ENCODE measurements around the gene CXCL17. TPM values are rescaled to one million over a fixed set of nuclear protein-coding genes. Genes with fewer than 3 reads are reported as not detected.

The CXCL17 gene
- total RNA-seq, 2 donors from 2014 or later: not detected

DNA sequence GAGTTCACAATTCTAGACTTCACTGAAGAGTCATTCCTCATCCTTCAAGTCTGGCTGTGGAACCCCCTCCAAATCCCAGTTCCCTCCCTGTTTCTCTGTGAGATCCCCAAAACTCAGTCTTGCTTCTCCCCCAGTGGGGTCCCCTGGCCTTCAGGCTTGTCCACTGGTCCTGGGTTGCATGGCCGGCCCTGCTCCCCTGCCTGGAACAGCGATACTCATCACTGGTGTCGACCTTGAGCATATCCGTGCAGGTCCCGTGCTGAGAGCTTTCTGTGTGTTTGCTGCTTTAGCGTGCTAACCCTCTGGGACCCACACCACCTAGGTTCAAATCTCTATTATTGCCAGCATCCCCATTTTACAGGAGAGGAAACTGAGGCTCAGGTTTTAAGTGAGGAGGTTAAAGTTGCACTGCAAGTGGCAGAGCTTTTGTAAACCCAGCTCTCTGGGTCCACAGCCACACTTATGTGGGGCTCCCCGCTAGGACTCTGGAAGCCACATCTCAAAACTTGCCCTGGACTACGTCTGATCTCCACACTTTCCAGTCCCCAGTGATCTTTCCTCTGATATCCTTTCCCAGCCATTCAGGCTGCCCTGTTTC lies 31.1 kb downstream of the CXCL17 start:
- no peak overlapping the region for H3K4me3 Mint-ChIP-seq

DNA sequence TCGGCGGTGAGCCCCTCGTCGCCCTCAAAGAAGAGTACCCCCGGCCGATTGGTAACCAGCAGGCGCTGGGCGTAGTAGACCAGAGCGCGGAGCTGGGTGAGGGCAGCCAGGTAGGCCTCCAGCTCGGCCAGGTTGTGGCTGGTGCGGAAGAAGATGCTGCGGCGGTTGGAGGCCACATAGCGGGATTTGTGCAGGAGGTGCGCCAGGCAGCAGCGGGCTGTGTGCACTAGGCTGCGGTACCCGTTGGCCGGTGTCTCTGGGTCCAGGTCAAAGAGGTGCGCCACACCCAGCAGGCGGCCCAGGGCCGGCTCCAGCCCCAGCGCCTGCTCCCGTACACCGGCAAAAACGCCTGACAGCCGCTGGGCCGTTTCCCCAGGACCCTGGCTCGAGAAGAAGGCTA lies 32.4 kb downstream of the CXCL17 start:
- ATAC-seq (replicated peaks in 1 of 2) (no peak), DNase-seq (no peak)
- H3K9me3 Mint-ChIP-seq: no peaks in the 10 kb centered on the region
- H3K4me1 Mint-ChIP-seq (ENCODE audit: low read depth): no peaks in the 10 kb centered on the region
- no peak overlapping the region for H3K27ac Mint-ChIP-seq
- no peak overlapping the region for H3K4me3 Mint-ChIP-seq
- H3K27me3 Mint-ChIP-seq (ENCODE audit: low read depth): no peaks in the 10 kb centered on the region
- peaks cover 2 to 3% of the 10 kb centered on the region in 2 donors for H3K36me3 Mint-ChIP-seq (ENCODE audit: insufficient read depth in 2 of 2)

More for the DNA sequence above, 31.1 kb downstream of the CXCL17 start:
- no peak overlapping the region for H3K27ac Mint-ChIP-seq
- no peak for ATAC-seq (replicated peaks in 1 of 2)
- H3K27me3 Mint-ChIP-seq (ENCODE audit: low read depth): no peaks in the 10 kb centered on the region
- H3K4me1 Mint-ChIP-seq (ENCODE audit: low read depth): no peaks in the 10 kb centered on the region
- no peak for DNase-seq
- peaks cover 2 to 3% of the 10 kb centered on the region in 2 donors for H3K36me3 Mint-ChIP-seq (ENCODE audit: insufficient read depth in 2 of 2)
- no peaks in the 10 kb centered on the region for H3K9me3 Mint-ChIP-seq

DNA sequence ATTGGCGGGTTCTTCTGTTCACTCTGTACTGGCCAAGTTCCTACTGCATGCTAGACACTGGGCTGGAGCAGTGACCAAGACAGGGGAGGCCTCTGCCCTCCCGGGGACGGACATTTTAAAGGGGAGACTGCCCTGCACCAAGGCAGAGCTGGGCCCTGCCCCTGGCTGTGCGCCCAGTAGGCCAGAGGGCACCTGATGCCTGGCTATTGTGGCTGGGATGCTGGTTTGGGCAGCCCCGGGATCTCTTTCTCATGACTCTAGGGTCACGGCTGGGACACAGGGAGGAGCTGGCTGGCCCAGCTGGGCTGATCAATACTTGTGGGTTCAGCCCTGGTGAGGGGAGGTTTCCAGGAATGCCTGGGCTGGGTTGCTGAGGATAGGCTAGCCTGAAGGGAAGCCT lies 33.3 kb downstream of the CXCL17 start:
- Mint-ChIP-seq H3K4me3 (no peak overlapping the region), H3K27ac (no peak overlapping the region), H3K36me3 (ENCODE audit: insufficient read depth in 2 of 2) (peaks cover 0 to 3% of the 10 kb centered on the region in 2 donors), H3K4me1 (ENCODE audit: low read depth) (no peaks in the 10 kb centered on the region), H3K9me3 (no peaks in the 10 kb centered on the region), H3K27me3 (ENCODE audit: low read depth) (no peaks in the 10 kb centered on the region)
- ATAC-seq (replicated peaks in 1 of 2): no peak
- no peak for DNase-seq

DNA sequence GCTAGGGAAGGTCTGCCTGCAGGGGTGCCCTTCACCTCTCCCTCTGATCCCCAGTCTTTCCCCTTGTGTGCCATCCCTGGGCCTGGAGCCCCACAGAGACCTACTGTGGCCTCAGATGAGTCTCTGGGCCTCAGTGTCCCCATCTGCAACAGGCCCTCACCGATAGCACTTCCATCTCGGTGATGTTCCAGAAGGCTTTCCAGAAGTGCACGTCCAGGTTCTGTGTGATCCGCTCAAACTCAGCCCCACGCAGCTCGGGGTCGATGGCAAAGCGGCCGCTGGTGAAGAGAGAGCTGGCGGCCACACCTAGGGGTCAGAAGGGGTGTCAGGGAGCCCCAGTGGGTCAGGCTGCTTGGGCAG lies 35.0 kb downstream of the CXCL17 start:
- no peaks in the 10 kb centered on the region for H3K9me3 Mint-ChIP-seq
- ATAC-seq (replicated peaks in 1 of 2): no peak
- H3K36me3 Mint-ChIP-seq (ENCODE audit: insufficient read depth in 2 of 2): peaks cover 3% of the 10 kb centered on the region in 2 donors
- no peak overlapping the region for H3K27ac Mint-ChIP-seq
- no peaks in the 10 kb centered on the region for H3K4me1 Mint-ChIP-seq (ENCODE audit: low read depth)
- no peak for DNase-seq
- H3K4me3 Mint-ChIP-seq: no peak overlapping the region
- H3K27me3 Mint-ChIP-seq (ENCODE audit: low read depth): no peaks in the 10 kb centered on the region

DNA sequence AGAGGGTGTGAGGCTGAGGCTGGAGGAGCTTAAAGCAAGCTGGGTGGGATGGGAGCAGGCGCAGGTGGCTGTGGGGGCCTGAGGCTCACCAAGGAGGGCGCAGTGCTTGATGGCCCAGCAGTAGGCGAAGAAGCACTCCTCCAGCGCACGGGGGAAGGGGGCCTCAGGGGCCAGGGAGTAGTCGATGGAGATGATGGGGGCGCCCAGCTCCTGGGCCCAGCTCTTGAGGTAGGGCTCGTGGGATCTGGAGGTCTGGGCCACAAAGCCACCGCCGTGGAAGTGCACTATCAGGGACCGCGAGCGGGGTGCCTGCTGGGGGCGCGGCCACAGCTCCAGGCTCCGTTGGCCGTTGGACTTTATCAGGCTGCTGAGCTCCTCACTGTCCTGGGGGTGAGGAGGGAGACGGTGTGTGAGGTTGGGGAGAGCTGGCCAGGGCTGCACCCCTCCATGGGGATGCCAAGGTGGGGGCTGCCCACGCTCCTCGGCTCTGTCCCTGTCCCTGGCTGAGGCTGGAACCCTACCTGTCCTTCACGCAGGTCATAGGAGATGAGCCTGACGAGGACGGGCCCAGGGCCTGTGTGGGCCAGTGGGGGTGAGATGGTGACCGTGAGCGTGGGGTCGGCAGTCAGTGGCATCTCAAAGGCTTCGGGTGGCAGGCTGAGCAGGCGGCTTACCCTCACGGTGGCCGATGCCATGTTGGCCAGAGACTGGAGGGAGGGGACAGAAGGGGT lies 35.5 kb downstream of the CXCL17 start:
- H3K27ac Mint-ChIP-seq: no peak overlapping the region
- H3K9me3 Mint-ChIP-seq: no peaks in the 10 kb centered on the region
- peaks cover 3 to 6% of the 10 kb centered on the region in 2 donors for H3K36me3 Mint-ChIP-seq (ENCODE audit: insufficient read depth in 2 of 2)
- H3K4me1 Mint-ChIP-seq (ENCODE audit: low read depth): peaks cover 2% of the 10 kb centered on the region
- H3K27me3 Mint-ChIP-seq (ENCODE audit: low read depth): no peaks in the 10 kb centered on the region
- ATAC-seq (replicated peaks in 1 of 2) (peak in 1 of 2 donors; percentile 15), DNase-seq (no peak)
- H3K4me3 Mint-ChIP-seq: no peak overlapping the region

DNA sequence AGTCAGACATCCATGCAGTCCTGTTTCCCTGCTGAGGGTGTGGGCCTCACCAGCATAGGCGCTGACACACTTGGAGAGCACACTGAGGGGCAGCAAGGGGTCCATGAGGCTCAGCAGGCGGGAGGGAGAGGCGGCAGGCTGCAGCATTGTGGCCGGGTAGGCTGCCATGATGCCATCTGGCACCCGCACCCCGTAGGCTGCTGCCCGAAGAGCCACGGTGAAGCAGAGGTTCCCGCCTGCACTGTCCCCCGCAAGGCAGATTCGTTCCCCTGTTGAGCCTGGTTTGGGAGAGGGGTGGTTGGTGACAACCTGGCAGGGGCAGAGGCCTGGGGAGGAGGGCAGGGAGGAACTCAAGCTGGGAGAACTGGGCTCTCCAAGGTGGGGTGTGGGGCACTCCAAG lies 36.6 kb downstream of the CXCL17 start:
- H3K4me3 Mint-ChIP-seq: no peak overlapping the region
- no peak overlapping the region for H3K27ac Mint-ChIP-seq
- peaks cover 3 to 6% of the 10 kb centered on the region in 2 donors for H3K36me3 Mint-ChIP-seq (ENCODE audit: insufficient read depth in 2 of 2)
- ATAC-seq (replicated peaks in 1 of 2) (no peak), DNase-seq (no peak)
- H3K4me1 Mint-ChIP-seq (ENCODE audit: low read depth): peaks cover 11% of the 10 kb centered on the region
- H3K27me3 Mint-ChIP-seq (ENCODE audit: low read depth): no peaks in the 10 kb centered on the region
- H3K9me3 Mint-ChIP-seq: no peaks in the 10 kb centered on the region

DNA sequence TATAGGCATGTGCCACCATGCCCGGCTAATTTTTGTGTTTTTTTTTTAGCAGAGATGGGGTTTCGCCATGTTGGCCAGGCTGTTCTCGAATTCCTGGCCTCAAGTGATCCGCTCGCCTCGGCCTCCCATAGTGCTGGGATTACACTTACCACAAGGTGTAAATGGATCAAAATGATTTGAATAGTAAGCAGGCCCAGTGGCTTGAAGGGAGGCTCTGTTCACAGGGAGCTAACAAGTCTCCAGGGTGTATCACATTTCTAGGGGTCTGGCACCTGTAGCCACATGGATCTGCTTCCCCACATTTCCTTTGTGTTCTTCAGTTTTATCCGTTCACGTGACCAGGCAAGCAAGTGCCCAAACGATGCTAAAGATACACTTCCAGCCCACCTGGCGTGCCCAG lies 39.2 kb downstream of the CXCL17 start:
- Mint-ChIP-seq H3K9me3 (no peaks in the 10 kb centered on the region), H3K36me3 (ENCODE audit: insufficient read depth in 2 of 2) (peaks cover 3 to 8% of the 10 kb centered on the region in 2 donors), H3K27me3 (ENCODE audit: low read depth) (no peaks in the 10 kb centered on the region), H3K4me1 (ENCODE audit: low read depth) (peaks cover 23% of the 10 kb centered on the region), H3K4me3 (no peak overlapping the region), H3K27ac (no peak overlapping the region)
- DNase-seq: no peak
- ATAC-seq (replicated peaks in 1 of 2): no peak

DNA sequence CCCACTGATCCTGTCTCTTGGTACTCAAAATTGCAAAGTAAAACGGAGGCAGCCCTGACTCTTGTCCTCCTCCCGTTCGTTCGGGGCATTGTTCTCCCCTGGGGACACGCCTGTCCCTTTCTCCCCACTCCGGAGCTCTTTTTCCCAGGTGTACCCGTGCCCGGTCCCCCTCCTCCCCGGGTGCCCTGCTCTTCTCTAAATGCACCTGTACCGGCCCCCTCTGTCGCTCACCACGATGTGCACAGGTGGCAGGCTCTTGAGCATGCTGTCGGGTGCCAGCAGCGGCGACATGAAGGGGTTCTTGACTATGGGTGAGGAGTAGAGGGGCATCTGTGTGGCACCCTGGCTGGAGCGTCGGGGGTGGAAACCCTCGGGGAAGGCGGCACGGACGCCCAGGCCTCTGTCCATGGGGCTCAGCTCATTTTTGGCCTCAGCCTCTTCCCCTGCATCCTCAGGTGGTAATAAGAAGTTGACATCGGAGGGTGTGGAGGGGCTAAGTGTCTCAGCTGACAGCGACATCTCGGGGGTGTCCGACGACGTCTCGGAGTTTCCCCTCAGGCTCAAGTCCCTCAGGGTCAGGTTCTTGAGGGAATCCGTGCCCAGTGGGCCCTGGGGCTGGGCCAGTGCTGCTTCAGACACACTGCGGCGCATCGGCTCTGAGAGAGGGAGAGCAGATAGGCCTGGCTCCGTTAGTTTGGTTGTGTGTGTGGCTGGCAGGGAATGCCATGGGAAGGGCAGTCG lies 40.2 kb downstream of the CXCL17 start:
- Mint-ChIP-seq H3K27ac (no peak overlapping the region), H3K9me3 (no peaks in the 10 kb centered on the region), H3K36me3 (ENCODE audit: insufficient read depth in 2 of 2) (peaks cover 3 to 6% of the 10 kb centered on the region in 2 donors), H3K27me3 (ENCODE audit: low read depth) (no peaks in the 10 kb centered on the region), H3K4me3 (peak overlapping the region; percentile 71 to 85), H3K4me1 (ENCODE audit: low read depth) (peaks cover 29% of the 10 kb centered on the region)
- DNase-seq (no peak), ATAC-seq (replicated peaks in 1 of 2) (no peak)

DNA sequence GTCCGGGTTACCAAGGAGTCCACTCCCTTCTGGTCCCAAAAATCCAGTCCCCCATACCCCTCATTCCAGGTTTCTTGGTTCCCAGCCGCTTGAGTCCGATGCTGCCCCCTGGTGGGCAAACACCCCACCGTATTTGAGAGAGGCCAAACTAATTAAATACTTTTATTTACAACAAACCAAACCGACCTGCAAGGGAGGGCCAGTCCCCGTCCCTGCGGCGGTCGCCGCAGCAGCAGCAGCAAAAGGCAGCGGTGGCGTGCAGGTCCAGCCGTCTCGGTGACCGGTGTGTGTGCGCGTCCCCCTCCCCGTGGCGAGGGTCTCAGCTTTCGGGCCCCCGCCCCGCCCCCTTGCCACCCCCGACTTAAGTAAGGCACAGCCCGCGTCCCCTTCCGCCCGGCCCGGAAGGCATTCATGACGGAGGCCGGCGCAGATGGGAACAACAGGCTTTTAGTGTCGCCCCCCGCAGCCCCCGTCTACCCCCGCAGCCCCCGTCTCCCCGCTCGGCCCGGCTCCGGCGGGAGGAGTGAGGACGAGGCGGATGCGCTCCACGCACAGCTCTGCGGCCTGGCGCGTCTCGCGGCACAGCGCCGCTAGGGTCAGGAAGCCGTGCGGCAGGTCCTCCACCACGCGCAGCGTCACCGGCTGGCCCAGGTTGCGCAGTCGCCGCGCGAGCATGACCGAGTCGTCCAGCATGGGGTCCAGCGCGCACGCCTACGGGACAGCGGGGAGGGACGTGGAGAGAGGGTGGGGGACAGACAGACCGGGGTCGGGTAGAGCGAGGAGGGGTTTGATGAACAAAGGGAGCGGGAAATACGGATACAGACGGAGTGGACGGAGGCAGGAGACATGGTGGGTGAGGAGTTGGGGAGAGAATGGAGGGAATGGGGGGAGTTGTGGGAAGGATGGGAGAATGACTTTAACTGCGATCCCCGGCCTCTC lies 41.1 kb downstream of the CXCL17 start:
- H3K4me3 Mint-ChIP-seq: peak overlapping the region; percentile 79 to 85
- no peaks in the 10 kb centered on the region for H3K9me3 Mint-ChIP-seq
- DNase-seq: peak; percentile 72 to 78
- H3K4me1 Mint-ChIP-seq (ENCODE audit: low read depth): peaks cover 38% of the 10 kb centered on the region
- H3K27ac Mint-ChIP-seq: no peak overlapping the region
- no peaks in the 10 kb centered on the region for H3K27me3 Mint-ChIP-seq (ENCODE audit: low read depth)
- ATAC-seq (replicated peaks in 1 of 2): peak; percentile 65
- H3K36me3 Mint-ChIP-seq (ENCODE audit: insufficient read depth in 2 of 2): peaks cover 3 to 6% of the 10 kb centered on the region in 2 donors

DNA sequence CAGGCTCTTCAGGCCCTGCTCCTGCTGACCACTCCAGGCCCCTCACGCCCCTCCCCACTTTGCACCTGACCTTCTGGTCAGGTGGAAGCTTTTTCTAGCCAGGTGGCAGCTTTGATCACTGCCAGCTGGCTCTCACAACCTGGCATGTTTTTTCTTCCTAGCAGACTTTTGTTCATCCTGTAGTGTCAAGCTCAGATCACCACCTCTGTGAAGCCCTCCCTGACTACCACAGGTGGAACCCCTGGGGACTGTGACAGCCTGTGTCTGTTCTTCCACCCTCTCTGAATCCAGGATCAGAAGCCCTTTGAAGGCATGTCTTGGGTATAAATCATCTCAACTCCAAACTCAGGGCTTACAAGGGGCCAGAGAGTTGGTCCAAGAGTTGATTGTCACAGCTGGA lies 42.3 kb downstream of the CXCL17 start:
- no peaks in the 10 kb centered on the region for H3K9me3 Mint-ChIP-seq
- peaks cover 3 to 6% of the 10 kb centered on the region in 2 donors for H3K36me3 Mint-ChIP-seq (ENCODE audit: insufficient read depth in 2 of 2)
- H3K4me3 Mint-ChIP-seq: peak overlapping the region in 1 of 2 donors; percentile 29
- ATAC-seq (replicated peaks in 1 of 2) (no peak), DNase-seq (no peak)
- H3K27me3 Mint-ChIP-seq (ENCODE audit: low read depth): no peaks in the 10 kb centered on the region
- no peak overlapping the region for H3K27ac Mint-ChIP-seq
- peaks cover 43% of the 10 kb centered on the region for H3K4me1 Mint-ChIP-seq (ENCODE audit: low read depth)

DNA sequence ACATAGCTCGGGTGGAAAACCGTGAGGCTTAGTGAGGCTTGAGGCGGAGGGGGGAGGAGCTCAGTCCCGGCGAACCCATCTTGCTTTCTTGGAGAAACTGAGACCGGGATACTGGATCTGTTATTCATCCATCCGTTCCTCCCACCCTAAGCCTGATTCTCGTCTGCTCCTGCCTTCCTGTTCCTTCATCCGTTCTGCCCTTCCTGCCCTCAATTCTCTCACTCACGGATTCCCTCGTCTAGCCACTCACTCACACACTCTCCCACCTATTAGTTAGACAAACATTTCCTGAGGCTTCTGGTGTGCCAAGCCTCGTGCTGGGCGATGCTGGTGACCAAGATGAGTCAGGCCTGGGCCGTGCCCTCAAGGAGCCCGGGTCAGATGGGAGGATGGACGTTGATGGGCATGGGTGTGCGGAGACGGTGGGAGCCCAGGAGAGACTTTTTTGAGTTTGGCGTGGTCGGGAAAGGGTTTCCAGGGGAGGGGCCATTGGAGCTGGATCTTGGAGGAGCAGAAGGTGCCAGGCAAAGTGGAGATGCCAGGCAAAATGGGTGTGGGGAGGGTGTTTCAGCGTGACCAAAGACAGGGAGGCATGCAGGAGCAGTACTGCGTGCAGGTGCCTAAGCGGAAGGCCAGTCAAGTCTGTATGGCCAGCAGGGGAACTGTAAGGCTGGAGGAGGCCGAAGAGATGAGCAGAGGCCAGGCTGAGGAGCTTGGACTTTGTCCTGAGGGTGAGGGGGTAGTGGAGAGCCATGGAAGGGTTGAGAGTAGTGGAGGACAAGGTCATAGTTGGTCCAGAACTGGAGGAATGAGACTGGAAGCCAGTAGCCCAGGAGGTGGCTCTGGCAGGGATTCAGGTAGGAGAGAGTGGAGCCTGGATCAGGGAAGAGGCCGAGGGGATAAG lies 45.2 kb downstream of the CXCL17 start:
- Mint-ChIP-seq H3K27ac (peak overlapping the region; percentile 36), H3K27me3 (ENCODE audit: low read depth) (no peaks in the 10 kb centered on the region), H3K36me3 (ENCODE audit: insufficient read depth in 2 of 2) (peaks cover 0 to 4% of the 10 kb centered on the region in 2 donors), H3K4me1 (ENCODE audit: low read depth) (peaks cover 43% of the 10 kb centered on the region), H3K9me3 (no peaks in the 10 kb centered on the region), H3K4me3 (peak overlapping the region; percentile 82 to 89)
- DNase-seq (peak; percentile 11 to 14), ATAC-seq (replicated peaks in 1 of 2) (peak in 1 of 2 donors; percentile 2)

All from activated T-cell treated with anti-CD3 and anti-CD28 coated beads, Interleukin-2, amount 50 U/mL, for 72 hours (primary cell).